GM18507 (cell line): ENCODE results near the gene IL20RB.

ENCODE experiments used
- DNase-seq: peaks from one replicate; pipeline ENCODE4 v3.0.0; 2011; ENCODE audit warnings: low read depth; ENCODE audit not compliant: insufficient read length; ENCODE audit errors: extremely low spot score
- FAIRE-seq: peaks from 2 replicates; lab custom pipeline; 2011; peaks lifted over from hg19 to GRCh38; lab: Jason Lieb, UNC

The IL20RB gene

GRCh38 chr3:136957751-136958288 lies at the start of gene IL20RB:
Gene IL20RB (plus strand): TSS chr3:136957983. CDS start chr3:136958114, 131 bp downstream.
- no peak for FAIRE-seq

GRCh38 chr3:136908297-136908696 lies 49.5 kb upstream of the IL20RB start:
- FAIRE-seq: no peak
- no peak for DNase-seq

More at GRCh38 chr3:136957751-136958288, at the start of gene IL20RB:
- no peak for DNase-seq

- FAIRE-seq (peak; percentile 42), DNase-seq (no peak)
Measured at GRCh38 chr3:136909187-136909586, 48.6 kb upstream of the IL20RB start.

GRCh38 chr3:136910697-136911096 lies 47.1 kb upstream of the IL20RB start:
- FAIRE-seq: no peak
- DNase-seq: no peak

GRCh38 chr3:136913168-136913567 lies 44.6 kb upstream of the IL20RB start:
- DNase-seq: no peak

GRCh38 chr3:136914739-136915138 lies 43.0 kb upstream of the IL20RB start:
- DNase-seq (no peak), FAIRE-seq (no peak)

More at GRCh38 chr3:136913168-136913567, 44.6 kb upstream of the IL20RB start:
- no peak for FAIRE-seq

GRCh38 chr3:136916223-136916622 lies 41.6 kb upstream of the IL20RB start:
- DNase-seq: no peak
- FAIRE-seq: no peak

- FAIRE-seq (no peak), DNase-seq (no peak)
Measured at GRCh38 chr3:136919799-136920580, 37.8 kb upstream of the IL20RB start.

- DNase-seq (no peak), FAIRE-seq (no peak)
Measured at GRCh38 chr3:136920904-136921611, 36.7 kb upstream of the IL20RB start.

GRCh38 chr3:136925425-136926190 lies 32.2 kb upstream of the IL20RB start:
- DNase-seq: no peak
- FAIRE-seq: peak; percentile 71

GRCh38 chr3:136928240-136928639 lies 29.5 kb upstream of the IL20RB start:
- no peak for FAIRE-seq
- DNase-seq: no peak

GRCh38 chr3:136929977-136930670 lies 27.7 kb upstream of the IL20RB start:
- DNase-seq (no peak), FAIRE-seq (peak; percentile 15)

GRCh38 chr3:136931606-136932005 lies 26.2 kb upstream of the IL20RB start:
- FAIRE-seq (no peak), DNase-seq (no peak)

GRCh38 chr3:136932523-136932922 lies 25.3 kb upstream of the IL20RB start:
- FAIRE-seq (peak; percentile 74), DNase-seq (no peak)

- DNase-seq (no peak), FAIRE-seq (peak; percentile 9)
Measured at GRCh38 chr3:136932978-136933772, 24.6 kb upstream of the IL20RB start.

GRCh38 chr3:136937175-136937574 lies 20.6 kb upstream of the IL20RB start:
- DNase-seq (no peak), FAIRE-seq (no peak)

- FAIRE-seq: no peak
- no peak for DNase-seq
Measured at GRCh38 chr3:136937851-136938250, 19.9 kb upstream of the IL20RB start.

GRCh38 chr3:136938334-136938733 lies 19.4 kb upstream of the IL20RB start:
- FAIRE-seq: no peak
- DNase-seq: no peak
